Endodermal cell (in vitro differentiated cells): Measurements from ENCODE around the gene DLX1. TPM values are rescaled to one million over a fixed set of nuclear protein-coding genes. Genes with fewer than 3 reads are reported as not detected.

Experiments
- DNase-seq: peaks from one replicate; pipeline ENCODE4 v3.0.0-alpha.2; 2017
- H3K27ac ChIP-seq: 2 replicates; pipeline ENCODE4 v1.5.1; 2013; ENCODE audit warnings: mild to moderate bottlenecking, low read depth, low read length, moderate library complexity
- H3K27me3 ChIP-seq: 2 replicates; pipeline ENCODE4 v1.6.1; 2013; ENCODE audit warnings: mild to moderate bottlenecking, low read length, moderate library complexity; ENCODE audit not compliant: insufficient read depth, control insufficient read depth, poor library complexity, severe bottlenecking
- H3K36me3 ChIP-seq: 2 replicates; pipeline ENCODE4 v1.7.0; 2013; ENCODE audit warnings: mild to moderate bottlenecking, low read length, moderate library complexity; ENCODE audit not compliant: control insufficient read depth, insufficient read depth
- H3K4me1 ChIP-seq: one replicate; pipeline ENCODE4 v1.7.0; 2013; ENCODE audit warnings: low read length; ENCODE audit not compliant: control insufficient read depth, insufficient read depth
- H3K4me3 ChIP-seq: 2 replicates; pipeline ENCODE4 v1.5.1; 2013; ENCODE audit warnings: mild to moderate bottlenecking, low read length, moderate library complexity
- H3K9ac ChIP-seq: 2 replicates; pipeline ENCODE4 v1.6.1; 2013; ENCODE audit warnings: mild to moderate bottlenecking, low read length, moderate library complexity; ENCODE audit not compliant: poor library complexity, severe bottlenecking; ENCODE audit errors: extremely low read depth
- H3K9me3 ChIP-seq: 2 replicates; pipeline ENCODE4 v1.6.1; 2013; ENCODE audit warnings: mild to moderate bottlenecking, low read length, moderate library complexity; ENCODE audit not compliant: control insufficient read depth
- H3K27ac Mint-ChIP-seq: 2 replicates; pipeline ENCODE4 v1.8.0; 2020; ENCODE audit warnings: mixed read lengths
- H3K27me3 Mint-ChIP-seq: 2 replicates; pipeline ENCODE4 v1.8.0; 2021; ENCODE audit warnings: mild to moderate bottlenecking, mixed read lengths; ENCODE audit not compliant: insufficient read depth
- H3K36me3 Mint-ChIP-seq: 2 replicates; pipeline ENCODE4 v1.8.0; 2020; ENCODE audit warnings: low read depth, mixed read lengths
- H3K4me1 Mint-ChIP-seq: 2 replicates; pipeline ENCODE4 v1.8.0; 2020; ENCODE audit warnings: mixed read lengths
- H3K4me3 Mint-ChIP-seq: 2 replicates; pipeline ENCODE4 v1.8.0; 2020; ENCODE audit warnings: mild to moderate bottlenecking, moderate library complexity, mixed read lengths
- H3K9me3 Mint-ChIP-seq: 2 replicates; pipeline ENCODE4 v1.8.0; 2020; ENCODE audit warnings: mild to moderate bottlenecking, mixed read lengths
- CTCF ChIP-seq: fragments of 200-600 bp; sonication (generic); conservative IDR thresholded peaks from 2 replicates; pipeline ENCODE4 v1.5.0; 2021; ENCODE audit warnings: antibody characterized with exemption, mild to moderate bottlenecking
- WGBS, 2 experiments: methylation state at CpG; one replicate each; pipeline versions ENCODE4 v1.1.5 to v1.1.7; 2013; ENCODE audit warnings: missing lambda C conversion rate in 2 of 2, mixed read lengths in 1 of 2; ENCODE audit not compliant: insufficient coverage in 1 of 2, insufficient read length in 1 of 2; 5-methylcytosine and 5-hydroxymethylcytosine counted together
- total RNA-seq, 2 donors: library from RNA; stranded (reverse); fragmentation: NEBNext Ultra II Directional in 1 of 2; extraction: Animal tissue kit (Norgen Biotek cat#: 25700) in 1 of 2; gene quantifications; 2 replicates in 1 of 2; 3 replicates in 1 of 2; pipeline ENCODE4 v1.2.1, GENCODE V29; 2021

The DLX1 gene
- total RNA-seq, 2 donors from 2014 or later: not detected

DNA sequence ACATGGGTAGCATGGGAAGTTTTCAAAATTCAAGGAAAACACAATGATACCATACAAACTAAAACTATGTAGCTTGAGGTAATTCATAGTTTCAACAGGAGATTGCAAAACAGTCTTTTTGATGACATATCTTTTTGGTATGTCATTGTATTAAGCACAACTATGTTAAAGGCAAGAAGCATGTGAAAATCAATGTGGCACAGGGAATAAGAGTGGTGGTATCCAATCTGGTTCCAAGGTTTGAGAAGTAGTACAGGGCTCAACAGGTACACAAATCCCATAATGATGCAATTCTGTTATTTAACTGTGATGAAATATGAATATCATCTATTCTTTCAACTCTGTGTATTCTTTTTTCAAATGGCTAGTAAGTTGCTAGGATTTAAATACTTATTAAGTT is 33.8 kb downstream of the DLX1 start:
- Mint-ChIP-seq H3K9me3 (no peaks in the 10 kb centered on the region), H3K27me3 (peaks cover 13% of the 10 kb centered on the region), H3K4me3 (no peak overlapping the region), H3K27ac (no peak overlapping the region), H3K36me3 (no peaks in the 10 kb centered on the region), H3K4me1 (no peaks in the 10 kb centered on the region)
- no peaks in the 10 kb centered on the region for H3K27me3 ChIP-seq
- H3K36me3 ChIP-seq: no peaks in the 10 kb centered on the region
- no peak for TF ChIP-seq CTCF
- H3K9me3 ChIP-seq: no peaks in the 10 kb centered on the region
- H3K9ac ChIP-seq: no peak overlapping the region
- H3K27ac ChIP-seq: no peak overlapping the region
- DNase-seq: no peak
- H3K4me3 ChIP-seq: no peak overlapping the region
- H3K4me1 ChIP-seq: no peaks in the 10 kb centered on the region

GRCh38 chr2:172120118-172120517 is 34.8 kb downstream of the DLX1 start:
- H3K4me1 ChIP-seq: no peaks in the 10 kb centered on the region
- H3K27me3 ChIP-seq: no peaks in the 10 kb centered on the region
- Mint-ChIP-seq H3K4me3 (no peak overlapping the region), H3K27me3 (peaks cover 13% of the 10 kb centered on the region), H3K9me3 (no peaks in the 10 kb centered on the region), H3K4me1 (no peaks in the 10 kb centered on the region), H3K27ac (no peak overlapping the region), H3K36me3 (no peaks in the 10 kb centered on the region)
- DNase-seq: no peak
- no peaks in the 10 kb centered on the region for H3K36me3 ChIP-seq
- H3K27ac ChIP-seq: no peak overlapping the region
- H3K4me3 ChIP-seq: no peak overlapping the region
- WGBS, 2 experiments: 90 to 100% methylated on average over 1 to 2 of the region's 2 CpGs
- no peak for TF ChIP-seq CTCF
- H3K9ac ChIP-seq: no peak overlapping the region
- no peaks in the 10 kb centered on the region for H3K9me3 ChIP-seq

DNA sequence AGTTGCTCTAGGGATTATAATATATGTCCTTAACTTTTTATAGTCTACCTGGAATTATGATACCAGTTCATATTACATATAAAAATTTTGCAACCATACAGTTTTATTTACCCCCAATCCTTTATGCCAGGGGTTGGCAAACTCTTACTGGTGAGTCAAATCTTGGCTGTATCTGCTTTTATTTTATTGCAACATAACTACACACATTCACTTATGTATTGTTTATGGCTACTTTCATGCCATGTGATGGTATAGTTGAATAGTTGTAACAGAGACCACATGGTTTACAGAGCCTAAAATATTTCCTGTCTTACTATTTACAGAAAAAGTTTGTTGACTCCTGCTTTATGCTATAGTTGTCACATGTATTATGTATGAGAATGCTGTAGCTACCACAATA is 43.2 kb downstream of the DLX1 start:
- Histone ChIP-seq H3K27ac (no peak overlapping the region), H3K27me3 (no peaks in the 10 kb centered on the region), H3K4me3 (no peak overlapping the region), H3K9me3 (no peaks in the 10 kb centered on the region), H3K36me3 (no peaks in the 10 kb centered on the region), H3K4me1 (no peaks in the 10 kb centered on the region), H3K9ac (no peak overlapping the region)
- H3K27ac Mint-ChIP-seq: no peak overlapping the region
- no peaks in the 10 kb centered on the region for H3K9me3 Mint-ChIP-seq
- no peak overlapping the region for H3K4me3 Mint-ChIP-seq
- no peaks in the 10 kb centered on the region for H3K36me3 Mint-ChIP-seq
- TF ChIP-seq CTCF: no peak
- peaks cover 10% of the 10 kb centered on the region for H3K4me1 Mint-ChIP-seq
- DNase-seq: no peak
- peaks cover 35% of the 10 kb centered on the region for H3K27me3 Mint-ChIP-seq
